ENCODE results near the gene PAM.
"Not testable (repeated sequence)": the region's sequence is repeated elsewhere in the genome, so short reads cannot be mapped to it uniquely, and the experiment has no call there.

- not testable (repeated sequence) for TF ChIP-seq POLR2AphosphoS5, POLR2A (IDR thresholded peaks at IDR 0.05; ENCODE audit: low read depth, low read length)
Observed at GRCh38 chr5:102775756-102776155, 20.7 kb downstream of the PAM start.

All from GM12892 (cell line).